Embryonic facial prominence (tissue), 1 donor: ENCODE measurements around the gene AFTPH.

Source experiments
- DNase-seq: peaks from one replicate; pipeline ENCODE4 v3.0.0-alpha.2; 2016; ENCODE audit errors: extremely low spot score

Gene AFTPH

DNA sequence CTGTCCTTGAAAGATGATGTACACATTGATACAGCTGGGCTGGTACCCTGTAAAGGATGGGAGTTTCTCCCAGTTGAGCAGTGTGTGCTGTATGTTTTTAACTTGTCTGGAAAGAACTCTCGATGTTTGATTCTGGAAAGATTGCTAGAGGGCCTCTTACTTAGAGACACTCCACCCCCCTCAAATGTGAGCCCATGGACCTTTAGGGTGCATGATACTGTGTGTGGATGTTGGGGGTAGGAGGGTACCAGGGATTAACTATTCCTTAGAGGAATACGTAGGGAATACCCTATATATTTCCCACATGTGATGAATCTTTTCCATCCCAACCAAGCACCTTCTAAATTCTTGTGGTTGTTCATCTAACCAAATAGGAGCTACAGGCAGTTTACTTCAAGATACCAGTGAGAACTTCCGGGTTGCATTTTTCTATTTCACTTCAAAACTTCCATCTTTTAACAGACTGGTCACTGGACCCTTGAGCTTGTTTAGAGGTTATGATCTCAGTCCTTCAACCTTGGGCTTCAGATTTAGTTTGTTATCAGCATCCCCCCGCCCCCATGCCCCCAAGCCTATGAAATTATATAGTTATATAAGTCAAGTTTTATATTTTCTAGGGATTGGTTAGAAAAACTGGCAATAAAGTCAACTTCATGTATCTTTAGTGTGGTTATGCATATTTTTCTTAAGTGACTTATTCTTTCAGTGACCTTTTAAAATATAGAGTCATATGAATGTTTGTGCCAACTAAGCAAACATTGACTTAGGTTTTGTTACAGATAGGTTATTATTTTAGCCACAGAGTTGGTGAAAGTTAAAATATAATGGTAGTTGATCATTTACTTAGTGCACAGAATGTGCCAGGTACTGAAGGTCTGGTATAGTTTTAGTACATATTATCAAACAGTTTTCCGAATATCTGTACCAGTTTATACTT lies 18.2 kb downstream of the AFTPH start:
- no peak for DNase-seq

GRCh38 chr2:64543008-64543697 lies 19.0 kb downstream of the AFTPH start:
- no peak for DNase-seq

GRCh38 chr2:64548761-64549160 lies 24.6 kb downstream of the AFTPH start:
- DNase-seq = no peak

DNA sequence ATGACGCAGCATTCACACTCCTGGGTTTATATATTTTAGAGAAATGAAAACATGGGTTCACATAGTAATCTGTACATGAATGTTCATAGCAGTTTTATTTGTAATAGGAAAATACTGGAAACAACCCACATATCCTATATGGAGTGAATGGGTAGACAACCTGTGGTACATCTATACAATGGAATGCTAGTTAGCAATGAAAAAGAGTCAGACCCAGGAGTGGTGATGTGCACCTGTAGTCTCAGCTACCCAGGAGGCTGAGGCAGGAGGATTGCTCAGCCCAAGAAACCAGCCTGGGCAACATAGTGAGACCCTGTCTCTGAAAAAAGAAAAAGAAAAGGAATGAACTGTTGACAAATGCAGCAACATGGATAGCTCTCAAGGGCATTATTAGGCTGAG lies 25.9 kb downstream of the AFTPH start:
- no peak for DNase-seq

DNA sequence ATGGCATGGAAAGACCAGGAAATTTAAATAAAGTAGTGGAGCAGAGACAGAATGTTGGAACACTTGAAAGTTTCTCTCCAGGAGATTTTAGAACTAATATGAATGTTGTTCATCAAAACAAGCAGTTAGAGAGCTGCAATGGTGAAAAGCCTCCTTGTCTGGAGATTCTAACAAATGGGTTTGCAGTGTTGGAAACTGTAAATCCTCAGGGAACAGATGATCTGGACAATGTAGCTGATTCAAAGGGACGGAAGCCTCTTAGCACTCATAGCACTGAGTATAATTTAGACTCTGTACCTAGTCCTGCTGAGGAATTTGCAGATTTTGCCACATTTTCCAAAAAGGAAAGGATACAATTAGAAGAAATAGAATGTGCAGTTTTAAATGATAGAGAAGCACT lies 27.7 kb downstream of the AFTPH start:
- no peak for DNase-seq

GRCh38 chr2:64554117-64554516 lies 30.0 kb downstream of the AFTPH start:
- DNase-seq = no peak

GRCh38 chr2:64558445-64559081 lies 34.4 kb downstream of the AFTPH start:
- no peak for DNase-seq

DNA sequence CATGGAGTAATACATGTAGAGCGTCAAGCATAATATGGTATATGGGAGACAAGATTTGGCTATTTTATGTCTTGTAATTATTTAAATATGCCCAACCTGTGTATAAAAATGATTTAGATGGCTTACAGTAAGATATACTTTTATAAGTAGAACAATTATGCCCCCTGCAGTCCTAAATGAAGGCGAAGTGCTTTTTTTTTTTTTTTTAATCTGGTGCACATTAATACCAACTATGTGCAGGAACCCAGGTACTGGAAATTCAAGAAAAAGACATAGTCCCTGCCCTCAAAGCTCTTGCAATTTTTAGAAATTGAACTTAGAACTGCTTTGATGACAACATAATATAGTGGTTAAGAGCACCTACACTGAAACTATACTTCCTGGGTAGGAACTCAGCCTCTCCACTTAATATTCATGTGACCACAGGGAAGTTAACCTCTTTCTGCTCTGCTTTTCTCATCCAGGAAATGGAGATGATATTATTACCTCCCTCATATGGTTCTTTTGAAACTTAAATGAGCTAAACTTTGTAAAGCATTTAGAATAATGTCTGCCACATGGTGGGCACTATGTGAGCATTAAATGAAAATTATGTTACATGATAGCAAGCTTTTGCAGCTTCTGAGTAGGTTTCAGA lies 38.1 kb downstream of the AFTPH start:
- no peak for DNase-seq

DNA sequence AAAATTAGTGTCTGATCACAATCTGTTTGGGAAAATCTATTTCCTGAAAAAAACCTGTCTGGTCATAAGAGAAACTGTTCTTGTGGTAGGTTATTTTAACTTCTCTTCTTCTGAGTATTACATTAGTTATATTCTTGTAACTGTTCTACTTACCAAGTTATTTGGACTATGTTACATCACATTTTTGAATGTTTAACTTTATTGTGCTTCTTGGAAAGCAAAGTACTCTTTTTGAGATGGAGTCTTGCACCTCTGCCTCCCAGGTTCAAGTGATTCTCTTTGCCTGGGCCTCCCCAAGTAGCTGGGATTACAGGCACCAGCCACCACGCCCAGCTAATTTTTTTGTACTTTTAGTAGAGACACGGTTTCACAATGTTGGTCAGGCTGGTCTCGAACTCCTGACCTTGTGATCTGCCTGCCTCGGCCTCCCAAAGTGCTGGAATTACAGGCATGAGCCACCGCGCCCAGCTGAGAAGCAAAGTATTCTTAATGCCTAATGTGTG lies 39.4 kb downstream of the AFTPH start:
- DNase-seq = no peak

DNA sequence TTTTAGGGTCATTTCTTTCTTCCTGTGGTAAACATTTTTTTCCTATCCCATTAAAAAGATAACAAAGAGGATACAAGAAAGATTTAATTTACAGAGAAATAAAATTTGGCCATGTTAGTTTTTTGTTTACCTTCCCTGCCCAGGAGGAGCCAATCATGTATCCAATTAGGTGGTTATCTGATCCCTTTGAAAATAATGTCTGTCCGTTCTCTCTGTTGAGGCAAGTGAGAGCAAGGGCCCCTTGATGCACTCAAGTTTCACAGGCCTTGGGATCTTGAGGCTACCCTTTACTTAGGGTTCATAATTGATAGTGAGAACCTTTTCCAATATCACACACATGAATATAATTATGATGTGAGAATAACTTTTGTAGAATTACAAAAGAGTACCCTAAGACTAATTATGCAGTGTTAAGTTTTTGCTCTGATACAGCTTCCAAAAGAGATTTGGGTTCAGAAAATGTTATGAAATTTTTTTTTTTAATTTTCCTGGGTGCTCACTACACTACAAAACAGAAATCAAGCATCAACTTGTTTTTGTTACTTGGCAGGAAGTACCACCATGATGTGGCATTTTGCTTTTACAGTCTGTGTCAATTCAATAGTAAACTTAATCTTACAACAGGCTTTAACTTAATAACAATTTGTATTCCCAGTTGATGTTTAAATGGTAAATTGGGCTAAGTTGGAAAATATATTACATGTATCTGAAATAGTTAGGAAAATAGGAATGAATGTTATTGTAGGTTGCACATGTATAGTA lies 42.0 kb downstream of the AFTPH start:
- DNase-seq = no peak

DNA sequence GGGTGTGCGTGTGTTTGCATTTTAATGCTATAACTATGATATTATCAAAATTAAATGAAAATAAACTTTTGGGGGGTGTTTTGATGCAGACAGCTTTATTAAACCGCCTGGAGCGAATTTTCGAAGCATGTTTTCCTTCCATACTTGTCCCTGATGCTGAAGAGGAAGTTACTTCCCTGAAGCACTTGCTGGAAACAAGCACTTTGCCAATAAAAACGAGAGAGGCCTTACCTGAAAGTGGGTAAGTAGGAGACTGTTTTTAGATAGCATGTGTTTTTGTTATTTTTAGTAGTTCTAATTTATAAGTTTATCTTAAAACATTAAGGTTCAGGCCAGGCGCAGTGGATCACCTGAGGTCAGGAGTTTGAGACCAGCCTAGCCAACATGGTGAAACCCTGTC lies 43.3 kb downstream of the AFTPH start:
- DNase-seq = no peak

- no peak for DNase-seq
Observed at GRCh38 chr2:64568836-64569235, 44.7 kb downstream of the AFTPH start.

DNA sequence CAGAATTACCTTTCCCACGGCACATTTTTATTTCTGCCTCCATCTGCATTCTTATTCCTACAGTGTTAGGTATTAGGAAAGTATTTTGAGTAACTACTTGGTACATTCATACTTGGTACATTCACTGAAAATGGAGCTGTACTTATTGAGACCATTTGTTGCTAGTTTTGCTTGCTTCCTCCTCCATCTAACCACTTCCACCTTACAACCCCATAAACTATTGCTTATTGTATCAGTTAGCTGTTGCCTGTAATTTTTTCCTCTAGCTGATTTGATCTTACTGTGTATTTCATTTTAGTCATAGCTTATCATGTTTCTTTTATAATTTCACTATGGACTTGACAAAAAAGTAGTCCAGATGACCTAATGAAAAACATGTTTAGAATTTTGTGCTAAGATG lies 50.7 kb downstream of the AFTPH start:
- DNase-seq = no peak

- DNase-seq = no peak
Observed at GRCh38 chr2:64581018-64581417, 56.9 kb downstream of the AFTPH start.

DNA sequence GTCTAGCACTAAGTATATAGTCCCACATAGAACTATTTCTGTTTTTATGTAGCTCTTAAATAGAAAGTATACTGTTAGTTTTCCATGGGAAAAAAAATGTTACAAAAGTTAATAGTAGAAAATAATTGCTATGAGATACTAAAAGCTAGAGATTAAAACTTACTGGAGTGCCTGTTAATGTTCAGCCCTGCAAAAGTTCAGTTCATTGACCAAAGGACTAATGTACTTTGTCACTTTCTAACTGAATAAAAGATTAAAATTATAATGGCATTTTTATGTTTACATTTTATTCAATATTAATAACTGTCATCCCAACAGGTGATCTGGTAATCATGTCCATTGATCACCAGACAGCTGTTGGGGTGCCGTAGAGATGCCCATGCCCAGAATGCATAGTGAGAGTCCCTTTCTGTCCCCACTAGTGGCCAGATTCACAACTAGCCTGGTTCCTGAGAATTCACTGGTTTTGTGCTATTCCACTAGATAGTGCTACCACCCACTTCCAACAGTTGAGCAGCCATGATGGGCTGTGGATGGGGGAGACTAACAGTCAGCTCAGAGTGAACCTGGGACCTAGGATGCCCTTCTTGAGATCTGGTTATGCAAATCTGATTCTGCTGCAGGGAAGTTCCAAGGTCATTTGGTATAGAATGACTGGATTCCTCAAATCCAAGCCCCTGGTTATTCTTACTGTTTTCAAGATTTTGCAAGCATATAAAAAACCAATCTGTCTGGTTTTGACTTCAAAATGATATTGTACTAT lies 57.8 kb downstream of the AFTPH start:
- DNase-seq = no peak

GRCh38 chr2:64582774-64583340 lies 58.7 kb downstream of the AFTPH start:
- no peak for DNase-seq

DNA sequence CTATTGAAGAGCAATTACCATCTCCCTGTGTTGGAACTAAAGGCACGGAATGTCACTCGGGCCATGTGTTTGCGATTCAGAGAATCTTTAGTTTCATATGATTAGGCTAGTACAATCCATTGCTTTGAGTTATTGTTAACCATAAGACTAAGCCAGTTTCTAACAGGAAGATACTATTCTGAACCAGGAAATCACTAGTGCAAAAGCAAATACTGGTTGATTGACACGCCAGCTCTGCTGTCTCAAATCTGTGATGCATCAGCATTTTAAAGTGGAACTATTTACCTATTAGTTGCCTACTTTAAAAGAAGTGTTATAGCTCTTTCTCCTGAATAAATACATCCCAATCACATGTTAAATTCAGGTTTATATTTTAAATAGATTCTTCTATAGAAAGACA lies 61.9 kb downstream of the AFTPH start:
- DNase-seq = no peak

DNA sequence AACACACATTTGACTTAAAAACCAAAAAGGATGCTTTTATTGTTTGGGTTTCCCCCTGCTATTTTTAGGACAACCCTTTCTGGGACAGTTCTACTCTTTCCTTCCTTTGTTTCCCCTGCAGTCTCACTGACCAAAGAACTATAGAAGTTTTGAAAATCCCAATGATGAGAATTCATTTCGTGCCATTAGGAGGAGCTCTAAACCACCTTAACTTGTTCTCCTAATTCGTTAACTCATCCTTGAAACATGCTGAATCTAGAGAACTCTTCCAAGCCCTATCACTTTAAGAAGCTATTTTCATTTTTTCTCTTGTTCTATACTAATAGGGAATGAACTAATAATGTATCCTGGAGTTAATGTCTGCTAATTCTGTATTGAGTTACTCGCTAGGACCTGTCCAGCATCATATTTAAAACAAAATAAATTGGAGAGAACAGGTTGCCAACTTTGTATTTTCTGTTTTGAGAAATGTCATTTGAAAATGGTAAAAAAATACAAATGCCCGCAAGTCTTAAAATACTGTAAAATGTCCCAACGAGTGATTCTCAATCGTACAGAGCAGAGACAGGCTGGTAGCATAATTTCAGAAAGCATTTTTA lies 62.9 kb downstream of the AFTPH start:
- peak; percentile 74 for DNase-seq

- DNase-seq = no peak
Observed at GRCh38 chr2:64587561-64587960, 63.4 kb downstream of the AFTPH start.

DNA sequence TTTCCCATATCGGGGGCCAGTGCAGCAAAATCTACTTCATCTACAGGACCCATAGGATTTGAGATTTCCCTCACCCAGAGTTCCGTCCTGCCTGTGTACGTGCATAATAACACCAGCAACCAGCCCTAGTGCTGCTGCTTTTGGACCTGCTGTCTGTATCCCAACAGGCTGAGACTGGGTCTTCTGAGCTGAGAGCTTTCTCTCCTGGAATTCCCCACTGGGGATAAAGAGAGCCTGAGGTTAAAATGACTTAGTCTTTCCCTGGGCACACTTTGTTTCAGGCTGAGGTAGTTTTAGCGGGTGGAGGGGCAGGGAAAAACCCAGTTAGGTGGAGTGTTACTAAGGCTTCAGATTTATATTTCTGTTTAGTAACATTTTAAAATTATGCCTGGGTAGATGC lies 67.1 kb downstream of the AFTPH start:
- no peak for DNase-seq
